GM12874 (cell line): ENCODE measurements around the gene CNTN1.

Experiments used
- TF ChIP-seq, protein P1 (sequence below): IDR thresholded peaks from 2 replicates; pipeline ENCODE4 v1.5.1; 2011; ENCODE audit warnings: low read depth, mild to moderate bottlenecking, control low read depth, low read length, moderate library complexity; ENCODE audit not compliant: insufficient read depth

Gene CNTN1

DNA sequence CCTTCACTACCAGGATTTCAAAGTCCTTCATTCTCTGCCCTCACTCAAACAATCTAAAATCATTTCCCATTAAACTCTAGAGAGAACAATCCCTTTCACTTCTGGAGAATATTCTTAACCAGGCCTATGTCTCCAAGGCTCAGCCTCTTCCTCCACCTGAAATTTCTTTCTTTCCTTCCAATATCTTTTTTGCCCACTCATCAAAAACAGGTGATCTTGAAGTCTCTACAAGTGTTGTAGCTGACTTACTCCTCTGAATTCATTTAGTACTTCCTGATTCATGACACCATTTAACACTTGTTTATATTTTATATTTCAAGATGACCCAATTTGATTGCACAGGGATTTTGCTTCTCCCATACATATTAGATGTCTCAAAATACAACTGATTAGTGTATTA, 429.1 kb downstream of the CNTN1 start:
- TF ChIP-seq, protein P1, sequence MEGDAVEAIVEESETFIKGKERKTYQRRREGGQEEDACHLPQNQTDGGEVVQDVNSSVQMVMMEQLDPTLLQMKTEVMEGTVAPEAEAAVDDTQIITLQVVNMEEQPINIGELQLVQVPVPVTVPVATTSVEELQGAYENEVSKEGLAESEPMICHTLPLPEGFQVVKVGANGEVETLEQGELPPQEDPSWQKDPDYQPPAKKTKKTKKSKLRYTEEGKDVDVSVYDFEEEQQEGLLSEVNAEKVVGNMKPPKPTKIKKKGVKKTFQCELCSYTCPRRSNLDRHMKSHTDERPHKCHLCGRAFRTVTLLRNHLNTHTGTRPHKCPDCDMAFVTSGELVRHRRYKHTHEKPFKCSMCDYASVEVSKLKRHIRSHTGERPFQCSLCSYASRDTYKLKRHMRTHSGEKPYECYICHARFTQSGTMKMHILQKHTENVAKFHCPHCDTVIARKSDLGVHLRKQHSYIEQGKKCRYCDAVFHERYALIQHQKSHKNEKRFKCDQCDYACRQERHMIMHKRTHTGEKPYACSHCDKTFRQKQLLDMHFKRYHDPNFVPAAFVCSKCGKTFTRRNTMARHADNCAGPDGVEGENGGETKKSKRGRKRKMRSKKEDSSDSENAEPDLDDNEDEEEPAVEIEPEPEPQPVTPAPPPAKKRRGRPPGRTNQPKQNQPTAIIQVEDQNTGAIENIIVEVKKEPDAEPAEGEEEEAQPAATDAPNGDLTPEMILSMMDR: no peak
